ENCODE data around the gene TMEM178B. TPM values are rescaled to one million over a fixed set of nuclear protein-coding genes. Genes with fewer than 3 reads are reported as not detected.

TMEM178B gene
- total RNA-seq, 4 donors from 2014 or later, result 0.42 to 2.5 (median 0.92) TPM

DNA sequence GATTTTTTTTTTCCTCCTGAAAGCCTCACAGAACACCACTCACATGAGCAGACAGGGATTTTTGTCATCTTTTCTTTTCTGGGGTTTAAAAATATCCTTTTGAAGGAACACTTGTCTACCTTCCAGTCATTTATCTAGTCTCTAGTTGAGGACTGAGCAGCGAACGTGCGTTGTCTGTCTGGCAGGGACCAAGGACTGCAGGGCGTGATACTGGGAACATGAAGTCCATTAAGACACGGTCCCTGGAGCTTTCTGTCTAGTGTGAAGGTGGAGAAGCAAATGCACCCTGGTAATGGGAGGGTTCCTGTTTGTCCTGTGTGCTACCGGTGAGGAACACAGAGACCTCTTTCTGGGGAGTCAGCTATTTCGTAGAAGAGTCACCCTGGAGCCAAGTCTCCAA lies 207.4 kb downstream of the TMEM178B start:
- H3K9me3 ChIP-seq, result no peaks in the 10 kb centered on the region
- H3K4me3 ChIP-seq, result no peak overlapping the region
- intact Hi-C loops (cut with DNase I), result no loop called here
- no peaks in the 10 kb centered on the region for H3K27me3 ChIP-seq
- DNase-seq (ENCODE audit: extremely low spot score), result no peak
- H3K36me3 ChIP-seq, result no peaks in the 10 kb centered on the region
- WGBS, result 86% methylated on average over 7 of the region's 7 CpGs
- H3K27ac ChIP-seq (replicated peaks in 1 of 4), result no peak overlapping the region
- TF ChIP-seq EP300 (IDR thresholded peaks at IDR 0.05) (no peak), POLR2A (IDR thresholded peaks at IDR 0.05; ENCODE audit: low read depth) (no peak), POLR2AphosphoS5 (IDR thresholded peaks at IDR 0.05) (no peak)
- TF ChIP-seq, protein P1, sequence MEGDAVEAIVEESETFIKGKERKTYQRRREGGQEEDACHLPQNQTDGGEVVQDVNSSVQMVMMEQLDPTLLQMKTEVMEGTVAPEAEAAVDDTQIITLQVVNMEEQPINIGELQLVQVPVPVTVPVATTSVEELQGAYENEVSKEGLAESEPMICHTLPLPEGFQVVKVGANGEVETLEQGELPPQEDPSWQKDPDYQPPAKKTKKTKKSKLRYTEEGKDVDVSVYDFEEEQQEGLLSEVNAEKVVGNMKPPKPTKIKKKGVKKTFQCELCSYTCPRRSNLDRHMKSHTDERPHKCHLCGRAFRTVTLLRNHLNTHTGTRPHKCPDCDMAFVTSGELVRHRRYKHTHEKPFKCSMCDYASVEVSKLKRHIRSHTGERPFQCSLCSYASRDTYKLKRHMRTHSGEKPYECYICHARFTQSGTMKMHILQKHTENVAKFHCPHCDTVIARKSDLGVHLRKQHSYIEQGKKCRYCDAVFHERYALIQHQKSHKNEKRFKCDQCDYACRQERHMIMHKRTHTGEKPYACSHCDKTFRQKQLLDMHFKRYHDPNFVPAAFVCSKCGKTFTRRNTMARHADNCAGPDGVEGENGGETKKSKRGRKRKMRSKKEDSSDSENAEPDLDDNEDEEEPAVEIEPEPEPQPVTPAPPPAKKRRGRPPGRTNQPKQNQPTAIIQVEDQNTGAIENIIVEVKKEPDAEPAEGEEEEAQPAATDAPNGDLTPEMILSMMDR (IDR thresholded peaks at IDR 0.05), result no peak
- no peaks in the 10 kb centered on the region for H3K4me1 ChIP-seq

DNA sequence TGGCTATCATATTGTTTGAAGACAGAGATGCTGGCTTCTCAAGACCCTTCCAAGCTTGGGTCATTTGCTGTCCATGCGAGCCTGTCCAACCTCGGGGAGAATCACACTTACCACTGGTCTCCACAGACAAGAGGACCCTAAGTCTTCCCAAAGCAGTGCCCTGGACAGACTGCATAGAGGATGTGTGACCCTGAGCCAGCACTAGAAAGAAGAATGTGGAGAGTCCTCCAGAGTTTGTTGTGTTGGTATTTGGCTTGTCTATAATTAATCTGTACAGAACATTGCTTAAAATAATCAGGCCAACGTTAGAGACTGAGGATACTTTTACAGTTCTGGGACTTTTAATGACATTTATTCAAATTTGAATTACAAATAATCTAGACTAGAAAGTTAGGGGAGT lies 212.7 kb downstream of the TMEM178B start:
- H3K36me3 ChIP-seq, result no peaks in the 10 kb centered on the region
- TF ChIP-seq POLR2A (IDR thresholded peaks at IDR 0.05; ENCODE audit: low read depth) (no peak), EP300 (IDR thresholded peaks at IDR 0.05) (no peak), POLR2AphosphoS5 (IDR thresholded peaks at IDR 0.05) (no peak)
- TF ChIP-seq, protein P1 (IDR thresholded peaks at IDR 0.05), result no peak
- 75% methylated on average over 3 of the region's 3 CpGs for WGBS
- DNase-seq (ENCODE audit: extremely low spot score), result no peak
- no peak overlapping the region for H3K27ac ChIP-seq (replicated peaks in 1 of 4)
- H3K4me3 ChIP-seq, result no peak overlapping the region
- intact Hi-C loops (cut with DNase I), result no loop called here
- no peaks in the 10 kb centered on the region for H3K9me3 ChIP-seq
- H3K27me3 ChIP-seq, result no peaks in the 10 kb centered on the region
- no peaks in the 10 kb centered on the region for H3K4me1 ChIP-seq

DNA sequence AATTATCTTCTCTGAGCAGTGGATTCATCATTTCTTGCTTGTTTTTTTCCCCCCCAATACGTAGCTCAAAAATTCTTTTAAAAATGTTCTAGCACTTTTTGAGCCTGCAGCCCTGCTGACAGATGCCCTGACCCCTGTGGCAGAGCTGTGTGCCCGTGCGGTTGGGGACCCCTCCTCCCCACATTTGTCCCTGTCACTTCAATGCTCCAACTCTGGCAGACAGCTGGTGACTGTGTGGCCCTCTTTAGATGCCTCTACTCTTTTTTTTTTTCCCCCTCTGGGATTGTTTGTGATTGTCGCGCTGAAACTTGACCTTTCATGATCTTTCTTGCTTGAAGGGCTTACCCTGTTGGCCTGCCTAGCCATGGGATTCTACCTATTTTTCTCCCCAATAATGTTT lies 214.1 kb downstream of the TMEM178B start:
- H3K36me3 ChIP-seq, result no peaks in the 10 kb centered on the region
- no peaks in the 10 kb centered on the region for H3K4me1 ChIP-seq
- no peak overlapping the region for H3K4me3 ChIP-seq
- H3K27me3 ChIP-seq, result no peaks in the 10 kb centered on the region
- WGBS, result 26% methylated on average over 5 of the region's 5 CpGs
- DNase-seq (ENCODE audit: extremely low spot score), result no peak
- intact Hi-C loops (cut with DNase I), result no loop called here
- no peak overlapping the region for H3K27ac ChIP-seq (replicated peaks in 1 of 4)
- no peak for TF ChIP-seq POLR2AphosphoS5 (IDR thresholded peaks at IDR 0.05)
- no peaks in the 10 kb centered on the region for H3K9me3 ChIP-seq

DNA sequence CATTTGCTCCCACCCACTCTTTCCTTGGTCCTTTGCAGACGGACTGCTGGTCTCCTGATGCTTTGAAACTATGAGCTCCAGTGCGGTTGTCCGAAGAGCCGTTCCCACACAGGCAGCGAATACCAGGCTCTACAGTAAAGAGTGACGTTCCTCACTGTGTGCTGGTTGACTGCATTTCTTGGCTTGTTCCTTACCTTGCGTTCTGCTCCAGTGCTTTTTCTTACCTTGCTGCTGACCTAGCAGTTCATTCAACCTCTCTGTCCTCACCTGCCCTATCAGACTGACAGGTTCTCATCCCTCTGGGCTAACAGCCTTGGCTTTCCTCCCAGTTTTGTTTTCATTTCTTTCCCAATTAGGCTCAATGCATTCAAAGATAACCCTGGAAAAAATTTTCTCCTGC lies 214.8 kb downstream of the TMEM178B start:
- H3K27ac ChIP-seq (replicated peaks in 1 of 4), result no peak overlapping the region
- H3K4me3 ChIP-seq, result no peak overlapping the region
- intact Hi-C loops (cut with DNase I), result no loop called here
- WGBS, result 91% methylated on average over 7 of the region's 7 CpGs
- H3K4me1 ChIP-seq, result no peaks in the 10 kb centered on the region
- H3K36me3 ChIP-seq, result no peaks in the 10 kb centered on the region
- no peak for DNase-seq (ENCODE audit: extremely low spot score)
- H3K27me3 ChIP-seq, result no peaks in the 10 kb centered on the region
- no peaks in the 10 kb centered on the region for H3K9me3 ChIP-seq
- TF ChIP-seq EP300 (IDR thresholded peaks at IDR 0.05) (no peak), POLR2A (IDR thresholded peaks at IDR 0.05; ENCODE audit: low read depth) (no peak), POLR2AphosphoS5 (IDR thresholded peaks at IDR 0.05) (no peak)
- TF ChIP-seq, protein P1 (IDR thresholded peaks at IDR 0.05), result no peak

DNA sequence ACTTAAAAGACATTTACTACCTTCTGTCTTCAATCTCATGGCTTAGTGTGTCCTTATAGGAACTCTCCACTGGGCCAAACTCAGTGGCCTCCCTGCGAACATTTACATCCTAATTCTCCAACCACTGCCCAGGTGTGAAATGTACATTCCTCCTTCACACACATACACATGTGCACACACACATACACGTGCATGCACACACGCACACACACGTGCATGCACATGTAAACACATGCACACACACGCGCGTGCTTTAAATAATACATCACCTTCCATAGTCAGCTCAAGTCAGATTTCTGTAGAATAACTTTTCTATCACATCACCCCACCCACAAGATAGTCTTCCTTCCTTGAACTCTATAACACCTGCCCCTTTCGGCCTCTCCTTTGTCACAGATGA lies 216.5 kb downstream of the TMEM178B start:
- H3K27me3 ChIP-seq, result no peaks in the 10 kb centered on the region
- 94% methylated on average over 8 of the region's 8 CpGs for WGBS
- intact Hi-C loops (cut with DNase I), result no loop called here

More for the DNA sequence above, 216.5 kb downstream of the TMEM178B start:
- no peak for DNase-seq (ENCODE audit: extremely low spot score)
- Histone ChIP-seq H3K27ac (replicated peaks in 1 of 4) (no peak overlapping the region), H3K4me1 (no peaks in the 10 kb centered on the region), H3K36me3 (no peaks in the 10 kb centered on the region), H3K9me3 (no peaks in the 10 kb centered on the region), H3K4me3 (no peak overlapping the region)
- TF ChIP-seq POLR2AphosphoS5 (IDR thresholded peaks at IDR 0.05), result no peak
- no peak for TF ChIP-seq POLR2A (IDR thresholded peaks at IDR 0.05; ENCODE audit: low read depth)
- TF ChIP-seq, protein P1 (IDR thresholded peaks at IDR 0.05), result no peak
- TF ChIP-seq EP300 (IDR thresholded peaks at IDR 0.05), result no peak

Data from esophagus muscularis mucosa (tissue), 4 donors.